HepG2 (cell line): ENCODE data around the gene PGC. TPM values are rescaled to one million over a fixed set of nuclear protein-coding genes. Genes with fewer than 3 reads are reported as not detected.

Experiments
- BATF2 ChIP-seq: sonication (generic); formaldehyde crosslinking; IDR thresholded peaks from 2 replicates; pipeline ENCODE4 v1.8.0; 2022; ENCODE audit warnings: mild to moderate bottlenecking, missing genetic modification reagents, moderate library complexity
- CERS6 ChIP-seq: sonication (generic); formaldehyde crosslinking; IDR thresholded peaks from 2 replicates; pipeline ENCODE4 v1.5.0; 2020; ENCODE audit warnings: missing genetic modification reagents
- DBP ChIP-seq: sonication (generic); formaldehyde crosslinking; IDR thresholded peaks from 2 replicates; pipeline ENCODE4 v1.4.0; 2020; ENCODE audit warnings: missing genetic modification reagents; ENCODE audit errors: not compliant biosample characterization
- DNMT1 ChIP-seq: sonication (generic); formaldehyde crosslinking; IDR thresholded peaks from 2 replicates; pipeline ENCODE4 v1.5.1; 2020; ENCODE audit warnings: mild to moderate bottlenecking, missing genetic modification reagents
- FOXJ3 ChIP-seq: sonication (generic); formaldehyde crosslinking; IDR thresholded peaks from 2 replicates; pipeline ENCODE4 v1.4.0; 2020; ENCODE audit warnings: missing genetic modification reagents, mild to moderate bottlenecking, borderline replicate concordance
- KDM5B ChIP-seq: sonication (generic); formaldehyde crosslinking; IDR thresholded peaks from 2 replicates; pipeline ENCODE4 v1.4.0; 2020; ENCODE audit warnings: missing genetic modification reagents, mild to moderate bottlenecking, borderline replicate concordance
- MED8 ChIP-seq: sonication (generic); formaldehyde crosslinking; IDR thresholded peaks from 2 replicates; pipeline ENCODE4 v1.8.1; 2023; ENCODE audit warnings: mild to moderate bottlenecking, missing genetic modification reagents; ENCODE audit not compliant: insufficient replicate concordance
- MZF1 ChIP-seq: sonication (generic); formaldehyde crosslinking; IDR thresholded peaks from 2 replicates; pipeline ENCODE4 v1.8.1; 2023; ENCODE audit warnings: mild to moderate bottlenecking, missing genetic modification reagents, borderline replicate concordance
- NPAS2 ChIP-seq: sonication (generic); formaldehyde crosslinking; IDR thresholded peaks from 2 replicates; pipeline ENCODE4 v1.8.0; 2022; ENCODE audit warnings: mild to moderate bottlenecking, missing genetic modification reagents, borderline replicate concordance
- POGZ ChIP-seq: sonication (generic); formaldehyde crosslinking; IDR thresholded peaks from 2 replicates; pipeline ENCODE4 v1.4.0; 2020; ENCODE audit warnings: mild to moderate bottlenecking, missing genetic modification reagents
- SALL2 ChIP-seq: sonication (generic); formaldehyde crosslinking; IDR thresholded peaks from 2 replicates; pipeline ENCODE4 v1.8.1; 2023; ENCODE audit warnings: mild to moderate bottlenecking, missing genetic modification reagents, inconsistent platforms
- SIN3A ChIP-seq: IDR thresholded peaks from 2 replicates; pipeline ENCODE4 v1.6.1; 2011; ENCODE audit warnings: low read depth, mild to moderate bottlenecking, control low read depth, low read length, borderline replicate concordance
- SOX13 ChIP-seq, 3 experiments: fragments of 450-650 bp in 1 of 3; sonication (generic) in 1 of 3; formaldehyde crosslinking in 1 of 3; IDR thresholded peaks in 2 of 3; conservative IDR thresholded peaks in 1 of 3; 2 replicates each; pipeline versions ENCODE4 v1.5.0 to v1.6.1; 2016 to 2020; ENCODE audit warnings: antibody characterized with exemption in 1 of 3, mild to moderate bottlenecking in 1 of 3, missing compliant biosample characterization in 1 of 3, missing genetic modification reagents in 1 of 3, moderate library complexity in 1 of 3
- SSRP1 ChIP-seq: IDR thresholded peaks from 2 replicates; pipeline ENCODE4 v1.6.1; 2016; ENCODE audit warnings: control low read depth
- TAF1 ChIP-seq: sonication (generic); formaldehyde crosslinking; IDR thresholded peaks from 2 replicates; pipeline ENCODE4 v1.4.0; 2020; ENCODE audit warnings: missing genetic modification reagents
- TCF7L2 ChIP-seq: IDR thresholded peaks from 2 replicates; pipeline ENCODE4 v1.6.1; 2011; ENCODE audit warnings: mild to moderate bottlenecking, low read depth, low read length, moderate library complexity
- U2AF1 ChIP-seq: fragments of 200-400 bp; formaldehyde crosslinking; optimal IDR thresholded peaks from 2 replicates; pipeline ENCODE3; 2017; ENCODE audit warnings: mild to moderate bottlenecking, low read depth, low read length
- ZBTB34 ChIP-seq: sonication (generic); formaldehyde crosslinking; IDR thresholded peaks from 2 replicates; pipeline ENCODE4 v1.8.0; 2022; ENCODE audit warnings: mild to moderate bottlenecking, missing genetic modification reagents
- ZFX ChIP-seq: sonication (generic); formaldehyde crosslinking; IDR thresholded peaks from 2 replicates; pipeline ENCODE4 v1.4.0; 2020; ENCODE audit warnings: mild to moderate bottlenecking, low read depth, missing genetic modification reagents, moderate library complexity
- ZNF552 ChIP-seq: sonication (generic); formaldehyde crosslinking; IDR thresholded peaks from 2 replicates; pipeline ENCODE4 v1.9.0; 2022; ENCODE audit warnings: missing genetic modification reagents, mild to moderate bottlenecking, borderline replicate concordance
- ZNF674 ChIP-seq: sonication (generic); formaldehyde crosslinking; IDR thresholded peaks from 2 replicates; pipeline ENCODE4 v1.5.0; 2020; ENCODE audit warnings: low read depth, mild to moderate bottlenecking, missing genetic modification reagents
- ZNF781 ChIP-seq: sonication (generic); formaldehyde crosslinking; IDR thresholded peaks from 2 replicates; pipeline ENCODE4 v1.5.1; 2020; ENCODE audit warnings: borderline replicate concordance, mild to moderate bottlenecking, missing genetic modification reagents; ENCODE audit errors: not compliant biosample characterization
- ZNF841 ChIP-seq: sonication (generic); formaldehyde crosslinking; IDR thresholded peaks from 2 replicates; pipeline ENCODE4 v1.8.1; 2023; ENCODE audit warnings: missing genetic modification reagents, borderline replicate concordance
- ZSCAN31 ChIP-seq: sonication (generic); formaldehyde crosslinking; IDR thresholded peaks from 2 replicates; pipeline ENCODE4 v1.5.0; 2020; ENCODE audit warnings: low read depth, mild to moderate bottlenecking, missing genetic modification reagents
- polyA plus RNA-seq, 8 experiments: library from polyadenylated mRNA; depleted of rRNA in 3 of 8; stranded (reverse) in 7 of 8; unstranded in 1 of 8; fragments of >200 nt; fragmentation: Illumina TruSeq in 4 of 8; extraction: Trizol in 4 of 8; gene quantifications; 2 replicates each; pipeline versions ENCODE4 v1.2.1 to v1.2.3, GENCODE V29; 2011 to 2016; ENCODE audit warnings: low read depth in 4 of 8, missing spikeins in 1 of 8, mixed read lengths in 1 of 8; ENCODE audit not compliant: insufficient read depth in 1 of 8
- total RNA-seq, 5 experiments: library from RNA; depleted of rRNA; stranded (reverse); fragments of >200 nt; fragmentation: Illumina TruSeq; extraction: Trizol; gene quantifications; 2 replicates each; pipeline ENCODE4 v1.2.3, GENCODE V29; 2016; ENCODE audit warnings: low read depth in 1 of 5

Gene PGC
- total and polyA plus RNA-seq, 2 of the 13 experiments (the other 11 are each of a cell fraction or from before 2014, with no cell fraction given), result 426 to 502 TPM

- TF ChIP-seq FOXJ3 (CRISPR knock-in tag), result no peak
- peak; percentile 83 for TF ChIP-seq ZSCAN31 (CRISPR knock-in tag)
- TF ChIP-seq POGZ (CRISPR knock-in tag), result peak; percentile 30
- no peak for TF ChIP-seq ZNF781 (CRISPR knock-in tag)
- no peak for TF ChIP-seq TCF7L2
- no peak for TF ChIP-seq SOX13 (IDR thresholded peaks at IDR 0.05)
- peak in 1 of 2 experiments; percentile 2; a peak in 1 of 4 replicates for TF ChIP-seq SOX13 (CRISPR knock-in tag; conservative IDR thresholded peaks at IDR 0.05 in 1 of 2, IDR thresholded peaks at IDR 0.05 in 1 of 2)
- TF ChIP-seq BATF2, result 0 out of 2 replicates have a peak, but pooled peaks have one; percentile 23
- TF ChIP-seq DNMT1 (CRISPR knock-in tag), result peak; percentile 64
- peak; percentile 59; the same call in 1 of the 2 replicates for TF ChIP-seq TAF1 (CRISPR knock-in tag)
- peak; percentile 5; the same call in 1 of the 2 replicates for TF ChIP-seq SSRP1 (CRISPR knock-in tag)
- TF ChIP-seq SALL2 (CRISPR knock-in tag), result no peak; the same call in 1 of the 2 replicates
- TF ChIP-seq MED8 (CRISPR knock-in tag), result no peak
- TF ChIP-seq ZNF552 (CRISPR knock-in tag), result 0 out of 2 replicates have a peak, but pooled peaks have one; percentile 17
- TF ChIP-seq SIN3A, result no peak
- 0 out of 2 replicates have a peak, but pooled peaks have one; percentile 13 for TF ChIP-seq ZNF674 (CRISPR knock-in tag)
- TF ChIP-seq MZF1 (CRISPR knock-in tag), result peak; percentile 71; the same call in 1 of the 2 replicates
- TF ChIP-seq ZBTB34 (CRISPR knock-in tag), result no peak
- TF ChIP-seq ZFX, result peak; percentile 65
- no peak for TF ChIP-seq CERS6
- no peak for TF ChIP-seq DBP (CRISPR knock-in tag)
- peak; percentile 62; the same call in 1 of the 2 replicates for TF ChIP-seq KDM5B (CRISPR knock-in tag)
- peak; percentile 46; the same call in 1 of the 2 replicates for TF ChIP-seq ZNF841
- TF ChIP-seq U2AF1, result peak; percentile 76
- TF ChIP-seq NPAS2, result no peak
Measured at GRCh38 chr6:41733707-41734665, 13.2 kb downstream of the PGC start (continued).
